Left hindlimb (tissue), 1 donor: Measurements from ENCODE around the gene LIPN.

Source experiments
- DNase-seq: peaks from one replicate; pipeline ENCODE4 v3.0.0-alpha.2; 2018

Gene LIPN

DNA sequence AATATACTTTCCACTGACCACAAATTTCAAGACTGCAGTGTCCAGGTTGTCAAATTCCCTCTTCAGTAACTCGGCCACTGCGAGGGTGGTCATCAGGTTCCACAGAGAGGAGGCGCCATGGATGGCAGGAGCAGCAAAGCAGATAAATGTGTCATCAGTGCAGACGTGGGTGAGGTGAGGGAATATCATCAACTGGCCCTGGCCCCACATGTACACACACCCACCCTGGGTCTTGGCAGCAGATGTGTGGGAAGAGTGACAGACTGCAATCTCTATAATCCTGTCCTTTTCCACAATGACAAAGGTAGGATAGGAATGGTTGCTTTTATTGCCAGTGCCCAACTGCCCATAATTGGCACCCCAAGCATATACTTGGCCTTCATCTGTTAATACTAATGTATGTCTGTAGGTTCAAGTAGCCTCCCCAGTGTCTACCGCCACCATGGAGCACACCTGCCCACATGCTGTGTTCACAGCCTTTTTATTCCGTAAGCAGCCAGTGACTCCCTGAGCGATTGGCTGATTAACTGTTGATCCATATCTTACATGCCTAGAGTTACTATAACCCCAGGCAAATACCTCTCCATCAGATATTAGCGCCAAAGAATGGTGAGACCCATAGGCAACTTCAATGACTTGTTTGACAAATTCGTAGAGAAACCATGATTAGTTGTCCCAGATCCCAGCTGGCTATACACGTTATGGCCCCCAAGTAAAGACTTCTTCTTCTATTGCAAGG, 26.4 kb downstream of the LIPN start:
- DNase-seq = no peak

DNA sequence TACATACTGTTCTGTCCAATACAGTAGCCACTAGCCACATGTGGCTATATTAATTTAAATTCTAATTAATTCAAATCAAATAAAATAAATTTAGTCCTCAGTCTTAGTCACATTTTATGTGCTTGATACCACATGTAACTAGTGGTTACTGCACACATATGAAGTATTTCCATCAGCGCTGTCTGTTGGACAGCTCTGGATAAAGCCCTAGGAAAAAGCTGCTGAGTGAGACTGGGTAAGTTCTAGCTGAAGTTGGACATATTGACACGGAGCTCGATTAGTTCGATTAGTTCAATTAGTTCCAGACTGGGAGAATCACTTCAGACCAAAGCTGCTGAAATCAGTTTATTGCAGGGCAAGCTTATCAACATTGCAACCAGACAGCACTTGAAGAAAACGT, 27.6 kb downstream of the LIPN start:
- DNase-seq = no peak

DNA sequence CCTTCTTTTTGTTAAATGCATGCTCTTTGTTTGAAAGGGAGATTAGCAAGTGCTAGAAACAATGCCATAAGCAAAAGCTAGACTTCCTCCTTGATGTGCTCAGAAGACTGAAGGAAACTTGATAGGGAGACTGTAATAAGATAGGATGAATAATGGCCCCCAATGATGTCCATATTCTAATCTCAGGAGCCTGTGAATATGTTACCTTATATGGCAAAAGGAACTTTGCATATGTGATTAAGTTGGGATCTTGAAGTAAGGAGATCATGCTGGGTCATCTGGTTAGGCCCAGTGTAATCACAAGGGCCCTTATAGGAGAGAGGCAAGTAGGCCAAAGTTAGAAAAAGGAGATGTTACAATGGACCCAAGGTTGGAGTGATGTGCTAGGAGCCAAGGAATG, 29.1 kb downstream of the LIPN start:
- no peak for DNase-seq

DNA sequence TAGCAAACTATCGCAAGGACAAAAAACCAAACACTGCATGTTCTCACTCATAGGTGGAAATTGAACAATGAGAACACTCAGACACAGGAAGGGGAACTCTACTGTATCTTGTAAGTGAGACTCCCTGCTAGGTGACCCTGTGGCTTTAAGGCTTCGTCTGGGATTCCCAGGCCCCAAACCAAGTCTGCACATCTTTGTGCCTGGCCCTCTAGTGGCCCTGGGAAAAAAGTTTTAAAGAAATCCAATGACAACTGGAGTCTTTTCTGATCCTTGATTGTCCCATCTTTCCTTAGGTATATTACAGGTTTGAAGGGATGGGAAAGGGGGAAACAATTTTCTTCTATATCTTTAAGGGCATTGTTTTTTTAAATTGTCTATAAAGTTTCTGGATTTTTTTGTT, 32.1 kb downstream of the LIPN start:
- DNase-seq = no peak

DNA sequence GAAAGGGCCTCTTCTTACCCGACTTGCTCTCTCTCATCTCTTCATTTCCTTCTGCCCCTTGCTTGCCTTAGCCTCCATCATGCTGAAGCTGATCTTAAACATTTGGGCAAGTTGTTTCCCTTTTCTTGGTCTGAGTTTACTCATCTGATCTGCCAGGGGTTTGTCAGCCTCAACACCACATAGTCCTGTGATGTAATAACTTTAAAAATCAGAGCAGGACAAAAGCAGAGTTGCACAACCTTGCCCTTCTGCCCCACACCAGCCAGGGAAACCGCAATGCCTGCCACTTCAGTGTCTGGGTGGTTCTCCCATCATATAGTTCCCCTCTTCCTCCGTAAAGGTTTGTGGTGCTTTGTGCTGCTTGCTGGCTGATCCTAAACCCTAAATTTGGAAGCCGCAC, 32.8 kb downstream of the LIPN start:
- no peak for DNase-seq

DNA sequence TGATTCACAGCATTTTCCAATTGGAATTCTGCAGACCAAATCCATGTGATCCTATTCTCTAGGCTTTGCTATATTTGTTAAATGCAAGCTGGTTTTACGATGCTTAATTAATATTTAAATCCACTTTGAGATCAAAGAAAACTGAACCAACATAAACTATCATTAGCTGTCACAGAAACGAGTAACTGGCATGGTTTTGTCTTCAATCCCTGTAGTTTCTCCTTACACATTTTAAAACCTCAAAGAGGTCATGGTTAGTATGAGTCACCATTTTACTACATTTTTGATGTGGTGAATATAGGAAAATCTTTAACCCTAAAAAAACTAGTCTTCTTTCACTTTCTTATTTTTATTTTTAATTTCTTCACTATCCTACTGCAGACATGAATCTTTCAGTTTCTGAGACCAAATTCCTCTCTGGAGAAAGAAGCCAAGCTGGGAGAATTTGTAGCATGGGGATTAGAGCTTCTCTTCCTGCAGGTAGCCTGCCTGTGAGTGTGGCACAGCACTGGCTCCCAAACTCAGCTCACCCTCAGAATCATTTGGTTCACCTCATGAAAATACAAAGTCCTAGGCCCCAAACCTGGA, 34.0 kb downstream of the LIPN start:
- DNase-seq = no peak

DNA sequence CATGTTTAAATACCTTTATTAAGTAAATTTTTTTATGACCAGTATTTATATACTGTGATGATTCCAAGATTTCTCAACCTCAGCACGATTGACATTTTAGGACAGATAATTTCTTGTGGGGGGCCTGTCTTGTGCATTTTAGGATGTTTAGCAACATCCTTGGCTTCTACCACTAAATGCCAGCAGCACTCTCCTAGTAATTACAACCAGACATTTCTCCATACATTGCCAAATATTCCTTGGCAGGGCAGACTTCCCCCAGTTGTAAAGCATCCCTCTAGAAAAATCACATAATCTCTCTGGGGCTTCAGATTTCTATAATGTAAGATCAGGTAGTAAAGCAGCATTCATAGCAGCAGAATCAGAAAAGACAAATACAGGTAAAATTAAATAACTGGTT, 34.9 kb downstream of the LIPN start:
- DNase-seq = no peak

DNA sequence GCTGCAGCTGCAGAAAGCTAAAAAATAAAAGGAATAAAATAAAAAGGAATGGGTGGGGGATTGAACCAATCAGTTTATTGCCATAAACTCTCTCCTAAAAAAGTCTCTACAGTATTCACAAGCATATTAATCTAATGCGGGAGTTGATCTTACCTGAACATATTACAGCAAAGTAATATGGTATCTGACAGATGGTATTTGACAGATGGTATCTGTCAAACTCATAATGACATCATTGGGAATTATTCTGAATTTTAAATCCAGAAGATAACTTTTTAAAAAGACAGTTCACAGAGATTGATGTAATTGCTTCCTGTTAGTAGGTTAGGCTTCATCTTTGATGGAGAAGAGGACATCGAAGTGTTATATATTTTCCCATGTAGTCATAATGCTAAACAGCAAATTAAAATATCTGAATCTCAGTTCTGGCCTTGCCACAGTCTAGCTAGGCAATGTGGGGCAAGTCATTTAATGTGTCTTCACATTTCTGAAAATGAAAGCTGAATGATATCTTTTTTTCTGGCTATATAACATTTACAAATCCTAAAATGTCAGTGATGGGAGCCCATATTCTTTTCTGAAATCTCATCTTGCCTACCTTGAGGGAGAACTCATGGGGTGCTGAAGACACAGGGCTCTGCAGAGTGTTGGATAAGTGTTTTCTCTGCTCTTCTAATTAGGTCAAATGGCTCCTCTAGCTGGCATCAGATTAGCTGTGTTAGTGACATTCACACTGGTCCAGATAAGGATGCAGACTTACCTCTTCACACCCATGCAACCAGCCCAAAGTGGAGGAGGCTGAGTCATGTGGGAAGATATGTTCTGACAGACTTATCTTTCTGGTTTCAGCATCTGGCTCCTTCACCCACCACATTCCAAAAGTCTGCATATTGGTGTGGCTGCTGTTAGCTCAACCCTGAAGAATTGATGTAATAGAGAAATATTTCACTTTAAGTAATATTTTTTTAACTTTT, 40.6 kb downstream of the LIPN start:
- no peak for DNase-seq

DNA sequence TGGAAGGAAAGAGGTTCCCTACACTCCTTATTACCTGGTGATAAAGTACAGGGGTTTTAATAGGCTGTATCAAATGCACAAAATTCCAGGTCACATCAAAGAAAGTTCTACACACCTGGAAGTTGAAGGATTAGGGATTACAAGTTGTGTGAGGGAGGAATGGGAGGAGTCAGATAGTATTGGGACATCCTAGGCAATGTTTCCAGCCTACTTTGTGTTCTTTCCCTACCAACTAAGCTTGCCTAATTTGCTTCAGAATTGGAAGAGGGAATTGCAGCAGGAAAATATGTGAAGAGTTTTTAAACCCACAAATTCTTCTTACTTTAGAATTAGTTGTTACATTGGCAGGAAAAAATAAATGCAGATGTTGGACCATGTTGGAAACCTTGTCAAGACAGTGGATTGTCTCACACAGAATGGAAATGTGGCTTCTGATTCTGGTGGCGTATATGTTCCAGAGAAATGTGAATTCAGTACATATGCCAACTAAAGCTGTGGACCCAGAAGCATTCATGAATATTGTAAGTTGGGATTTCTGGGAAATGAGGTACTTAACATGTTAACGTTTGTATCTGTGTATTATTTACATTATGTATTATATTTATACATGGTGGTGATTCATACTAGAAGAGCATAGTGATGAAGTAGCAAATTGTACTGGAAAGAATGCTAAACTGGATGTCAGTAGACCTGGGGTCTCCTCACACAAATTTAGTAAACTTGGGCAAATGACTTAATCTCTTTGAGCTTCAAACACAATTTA, 42.9 kb downstream of the LIPN start, which contains the start of gene LIPM:
TSS of gene LIPM (plus strand) at position 208 of the 763 bp plus-strand sequence. CDS start at position 375, 167 bp downstream.
- no peak for DNase-seq

DNA sequence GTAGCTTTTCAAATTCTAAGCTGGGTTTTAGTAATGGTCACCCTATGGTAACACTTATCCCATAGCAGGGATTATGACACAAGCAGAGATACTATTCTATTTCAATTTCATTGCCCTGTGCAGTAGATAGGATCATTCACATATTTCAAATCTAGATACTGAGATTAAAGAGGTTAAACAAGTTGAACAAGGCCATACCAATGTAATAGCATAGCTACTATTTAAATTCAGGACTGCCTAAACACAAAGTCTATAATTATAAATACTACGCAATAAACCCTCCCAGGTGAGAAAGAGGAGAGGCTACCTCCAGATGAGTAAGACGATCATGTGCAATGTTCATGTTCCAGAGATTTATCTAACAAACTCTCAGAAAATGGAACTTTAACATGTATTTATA, 43.8 kb downstream of the LIPN start:
- DNase-seq = no peak

DNA sequence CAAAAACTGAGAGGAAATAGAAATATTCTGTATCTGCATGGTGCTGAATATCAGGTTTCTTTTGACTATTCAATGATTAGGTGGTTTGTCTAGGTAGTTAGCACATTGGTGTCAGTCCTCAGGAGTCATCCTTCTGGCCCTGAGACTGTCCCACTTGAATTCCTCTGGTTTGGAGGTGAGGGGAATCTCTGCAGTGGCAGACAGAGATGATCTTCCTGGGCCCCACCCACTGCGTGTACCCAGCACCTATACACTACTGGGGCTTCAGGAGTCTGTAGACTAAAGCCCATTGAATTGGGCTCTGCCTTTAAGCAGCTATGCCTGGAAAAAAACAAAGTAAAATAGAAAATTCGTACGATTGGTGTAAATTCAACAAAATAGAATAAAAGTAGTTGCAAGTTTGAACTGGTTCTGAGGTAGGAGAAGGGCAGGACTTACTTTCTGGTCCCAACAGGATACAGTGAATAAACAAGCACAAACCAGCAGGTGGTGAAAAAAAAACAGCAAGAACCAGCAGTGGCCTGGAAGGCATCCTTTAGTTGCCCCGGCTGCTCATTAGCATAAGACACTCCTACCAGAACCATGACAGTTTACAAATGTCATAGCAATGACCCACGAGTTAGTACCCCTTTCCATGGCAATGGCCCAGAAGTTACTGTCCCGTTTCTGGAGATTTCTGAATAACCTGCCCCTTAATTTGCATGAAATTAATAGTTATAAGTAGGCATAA, 44.4 kb downstream of the LIPN start:
- no peak for DNase-seq

DNA sequence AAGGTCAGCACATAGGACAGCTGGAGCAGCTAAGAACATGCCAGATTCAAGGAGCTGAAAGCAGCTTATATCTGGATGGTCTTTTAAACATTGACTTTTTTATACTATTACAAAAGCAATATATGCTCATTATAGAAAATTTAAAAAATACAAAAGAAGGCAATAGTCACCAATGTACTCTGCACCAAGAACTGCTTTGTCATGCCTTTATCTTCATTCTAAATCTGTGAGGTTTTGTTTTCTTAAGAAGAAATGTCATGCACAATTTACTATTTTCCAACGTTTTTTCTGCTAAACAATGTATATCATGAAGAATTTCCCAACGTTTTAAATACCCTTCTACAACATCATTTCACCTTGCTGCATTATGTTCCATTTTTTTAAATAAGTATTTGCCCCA, 45.5 kb downstream of the LIPN start:
- DNase-seq = no peak

DNA sequence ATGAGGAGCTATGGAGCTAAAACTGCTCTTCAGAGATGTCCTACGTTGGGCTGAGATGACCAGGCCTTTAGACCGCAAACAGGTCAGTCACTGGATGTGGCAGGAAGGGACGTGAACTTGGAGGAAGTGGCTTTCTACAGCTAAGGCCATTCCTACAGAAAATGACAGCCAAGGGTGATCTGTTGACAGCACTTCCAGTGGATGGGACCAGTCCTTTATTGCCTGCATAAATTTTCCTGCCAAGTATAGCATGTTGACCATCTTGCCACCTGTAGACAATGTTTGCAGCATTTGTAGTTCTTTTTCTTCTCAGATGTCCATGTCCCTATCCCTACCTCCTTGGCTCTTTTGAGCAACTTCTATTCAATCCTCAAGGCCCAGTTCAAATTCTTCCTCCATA, 46.1 kb downstream of the LIPN start:
- no peak for DNase-seq

DNA sequence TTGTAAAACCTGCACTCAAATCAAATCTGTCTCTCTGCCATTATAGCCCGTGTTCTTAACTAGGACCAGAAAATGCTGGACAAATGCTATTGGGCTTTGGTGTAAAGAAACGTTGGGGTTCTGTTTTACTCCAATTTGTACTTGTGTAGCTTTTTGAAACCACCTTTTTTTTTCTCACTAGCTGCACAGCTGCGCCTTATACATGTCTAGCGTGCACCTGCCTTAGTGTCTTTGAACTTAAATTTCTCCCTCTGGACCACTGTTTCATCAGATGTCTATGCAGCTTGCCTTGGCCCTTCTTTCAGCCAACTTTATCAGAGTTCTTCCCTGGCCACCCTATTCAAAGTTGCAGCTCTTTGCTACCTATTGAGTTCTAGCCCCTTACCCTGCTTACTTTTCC, 49.8 kb downstream of the LIPN start:
- DNase-seq = no peak

DNA sequence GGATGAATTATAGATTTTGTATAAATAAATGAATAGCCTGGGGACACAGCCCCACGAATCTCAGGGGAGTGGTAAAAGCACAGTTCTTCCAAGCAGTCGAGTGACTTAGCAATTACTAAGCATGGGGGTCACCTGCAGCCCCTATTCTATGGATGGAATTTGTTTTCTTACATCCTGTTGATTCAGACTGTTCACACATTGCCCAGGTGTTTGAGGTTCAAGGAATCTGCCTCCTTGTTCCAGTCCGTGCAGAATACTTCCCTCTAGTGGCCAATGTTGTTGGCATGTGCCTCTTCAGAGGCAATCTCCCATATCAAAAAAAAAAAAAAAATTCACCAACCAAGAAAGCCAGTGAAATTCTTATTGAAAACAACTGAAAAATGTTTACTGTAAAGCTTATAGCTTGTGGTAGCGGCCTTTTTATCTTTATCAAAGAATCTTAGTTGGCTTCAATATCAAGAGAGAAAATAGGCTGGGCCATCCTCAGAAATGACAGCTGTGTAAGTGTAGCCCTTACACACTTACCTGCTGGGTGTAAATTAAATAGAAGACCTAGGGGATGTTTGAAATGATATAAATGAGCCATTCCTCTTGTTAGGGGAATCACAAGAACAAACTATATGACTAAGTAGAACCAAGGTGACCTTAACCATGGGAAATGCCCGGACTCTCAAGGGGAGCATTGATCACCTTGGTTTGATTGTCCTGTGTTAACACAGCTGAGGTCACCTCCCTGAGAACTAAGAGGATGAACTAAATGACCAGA, 50.6 kb downstream of the LIPN start:
- DNase-seq = no peak

DNA sequence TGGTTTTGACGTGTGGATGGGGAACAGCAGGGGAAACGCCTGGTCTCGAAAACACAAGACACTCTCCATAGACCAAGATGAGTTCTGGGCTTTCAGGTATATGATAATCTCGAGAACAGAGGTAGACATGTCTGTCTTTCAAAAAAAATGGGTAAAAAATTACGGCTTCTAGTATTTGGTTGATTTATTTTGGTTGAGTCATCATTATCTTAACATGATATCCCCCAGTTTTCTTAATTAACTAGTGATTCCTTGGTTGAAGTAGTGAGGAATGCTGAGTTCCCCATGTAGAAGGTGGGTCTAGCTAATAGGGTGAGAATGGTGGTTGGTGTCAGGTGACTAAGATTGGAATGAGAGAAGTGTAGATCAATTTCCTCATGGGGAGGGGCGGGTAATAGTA, 53.4 kb downstream of the LIPN start:
- DNase-seq = no peak

DNA sequence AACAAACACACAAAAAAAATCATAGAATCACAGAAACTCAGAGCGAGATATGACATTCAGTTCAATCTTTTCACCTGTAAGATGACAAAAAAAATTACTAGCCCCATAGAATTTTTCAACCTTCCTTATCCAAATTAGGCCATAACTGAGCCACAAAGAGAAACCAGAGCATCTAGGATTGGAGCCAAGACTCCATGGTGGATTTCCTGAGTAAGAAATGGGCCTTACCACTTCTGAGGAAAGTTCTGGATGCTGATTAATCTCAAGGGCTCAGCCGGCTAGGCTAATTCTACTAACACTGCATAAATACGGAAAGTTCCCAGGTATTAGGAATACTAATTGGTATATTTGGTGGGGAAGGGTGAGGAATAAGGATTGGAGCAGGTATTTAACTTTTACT, 59.5 kb downstream of the LIPN start:
- DNase-seq = no peak

DNA sequence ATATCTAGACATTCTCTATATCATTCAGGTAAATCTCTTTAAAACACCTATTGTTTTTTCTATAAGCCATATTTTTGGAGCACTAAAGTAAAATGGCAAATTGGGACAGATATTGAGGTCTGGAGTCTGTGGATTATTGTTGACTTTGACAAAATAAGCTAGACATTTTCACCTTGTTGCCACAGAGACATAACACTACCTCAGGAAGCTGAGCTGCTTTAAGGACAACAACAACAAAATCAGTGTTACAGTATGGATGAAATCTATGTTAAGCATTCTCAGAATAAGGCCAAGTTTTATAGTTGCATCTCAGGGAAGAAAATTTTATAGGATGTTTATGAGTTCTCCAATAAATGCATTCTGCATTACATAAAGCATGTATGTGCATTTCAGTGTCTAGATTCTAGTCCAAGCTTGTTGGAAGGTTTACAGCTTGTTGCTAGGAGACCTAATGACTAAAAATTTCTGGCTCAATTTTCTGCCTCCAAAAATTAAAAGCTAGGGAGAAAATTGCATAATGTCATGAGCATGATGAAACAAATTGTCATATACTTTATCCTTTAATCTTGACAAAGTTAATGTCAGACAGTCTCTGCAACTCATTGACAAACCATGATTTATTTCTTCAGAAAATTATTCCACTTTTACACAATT, 61.1 kb downstream of the LIPN start:
- DNase-seq = no peak

DNA sequence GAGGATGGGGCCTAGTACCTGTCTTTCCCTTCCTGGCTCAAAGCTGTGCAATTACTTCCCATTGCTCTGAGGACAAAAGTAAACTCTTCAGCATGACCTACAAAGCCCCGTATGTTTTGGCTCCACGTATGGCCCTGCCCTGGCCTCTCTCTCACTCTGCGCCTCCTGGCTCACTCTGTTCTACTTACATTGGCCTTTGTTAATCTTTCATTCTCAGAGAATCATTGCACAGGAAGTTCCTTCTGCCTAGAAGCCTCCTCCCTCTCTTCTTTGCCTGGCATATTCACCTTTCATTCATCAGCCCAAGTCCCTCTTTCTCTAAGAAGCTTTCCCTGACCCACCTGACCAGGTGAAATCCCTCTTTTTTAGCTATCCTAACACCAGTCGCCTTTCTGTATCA, 66.6 kb downstream of the LIPN start:
- DNase-seq = no peak

DNA sequence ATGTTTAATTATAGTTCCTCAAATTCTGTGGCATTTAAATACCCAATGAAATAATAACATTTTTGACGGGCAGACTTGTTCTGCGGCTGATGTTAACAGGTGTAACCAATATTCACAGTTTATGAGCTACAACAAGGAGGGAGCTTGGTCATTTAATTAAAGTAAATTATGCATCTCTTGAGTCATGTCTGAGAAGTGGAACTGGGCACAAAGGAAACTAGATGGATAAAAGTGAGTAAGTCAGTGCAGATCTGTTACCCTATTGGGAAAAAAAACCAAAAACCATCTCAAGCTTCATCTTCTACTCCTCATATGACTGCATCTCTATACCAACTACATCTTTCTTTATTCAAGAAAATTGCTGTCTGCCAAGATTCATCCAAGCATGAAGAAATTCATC, 67.9 kb downstream of the LIPN start:
- DNase-seq = no peak

DNA sequence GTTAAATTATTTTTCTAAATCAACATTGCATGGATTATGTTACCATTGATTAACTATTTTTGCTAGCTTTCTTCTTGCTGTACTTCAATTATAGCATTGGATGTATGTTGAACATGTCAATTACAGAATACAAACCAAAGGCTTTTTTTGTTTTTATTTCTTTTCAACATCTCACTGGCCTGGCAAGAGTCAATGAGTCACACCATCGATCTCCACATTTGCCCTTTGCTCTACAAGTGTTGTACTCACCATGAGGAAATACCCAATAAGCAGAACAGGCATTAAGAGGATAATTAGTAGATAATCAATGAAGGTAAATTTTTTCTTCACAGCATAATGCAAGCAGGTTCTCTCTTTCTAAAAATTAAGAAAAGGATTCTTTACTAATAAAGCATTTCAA, 68.5 kb downstream of the LIPN start:
- DNase-seq = no peak
